PC-9 (cell line): Measurements from ENCODE around the gene CREG1. TPM values are rescaled to one million over a fixed set of nuclear protein-coding genes. Genes with fewer than 3 reads are reported as not detected.

Experiments used
- BruUV-seq: library from RNA; stranded (reverse); fragments of 400-500 nt; replicated peaks from 2 replicates; lab custom pipeline; 2021; lab: Mats Ljungman, UMichigan
- CTCF ChIA-PET: fragments of 300-600 bp; sonication (Branson Sonifier 250); formaldehyde crosslinking; loops from one replicate; lab custom pipeline; 2022; ENCODE audit warnings: antibody characterized with exemption; lab: Charles Lee
- POLR2A ChIA-PET: fragments of 300-600 bp; sonication (Branson Sonifier 250); formaldehyde crosslinking; loops from one replicate; lab custom pipeline; 2022; ENCODE audit warnings: antibody characterized with exemption; ENCODE audit not compliant: unreplicated experiment; lab: Charles Lee
- DNase-seq, 2 experiments: peaks; one replicate each; pipeline versions ENCODE4 v3.0.0 to v3.0.0-alpha.2; 2015 to 2022; ENCODE audit warnings: mixed read lengths in 1 of 2
- H2AFZ ChIP-seq: fragments of 200-600 bp; sonication (generic); 2 replicates; pipeline ENCODE4 v1.8.1; 2017; ENCODE audit warnings: antibody characterized with exemption
- H3F3A ChIP-seq: fragments of 200-600 bp; sonication (generic); 2 replicates; pipeline ENCODE4 v1.8.1; 2017; ENCODE audit warnings: antibody characterized with exemption, mild to moderate bottlenecking, low read depth; ENCODE audit not compliant: insufficient read depth
- H3K27ac ChIP-seq: fragments of 200-600 bp; sonication (generic); 2 replicates; pipeline ENCODE4 v1.6.1; 2016; ENCODE audit warnings: mixed run types
- H3K27me3 ChIP-seq: fragments of 200-600 bp; sonication (generic); 2 replicates; pipeline ENCODE4 v1.6.1; 2016; ENCODE audit warnings: low read depth, mixed run types; ENCODE audit not compliant: insufficient read depth
- H3K36me3 ChIP-seq: fragments of 200-600 bp; sonication (generic); 2 replicates; pipeline ENCODE4 v1.6.1; 2016; ENCODE audit warnings: low read depth, mixed run types
- H3K4me1 ChIP-seq: fragments of 200-600 bp; sonication (generic); replicated peaks from 2 replicates; pipeline ENCODE4 v1.6.1; 2016; ENCODE audit warnings: mixed run types; ENCODE audit not compliant: insufficient read depth
- H3K4me2 ChIP-seq: fragments of 200-600 bp; sonication (generic); 2 replicates; pipeline ENCODE4 v1.6.1; 2017; ENCODE audit warnings: mixed run types
- H3K4me3 ChIP-seq: fragments of 200-600 bp; sonication (generic); 2 replicates; pipeline ENCODE4 v1.6.1; 2016; ENCODE audit warnings: mixed run types
- H3K79me2 ChIP-seq: fragments of 200-600 bp; sonication (generic); 2 replicates; pipeline ENCODE4 v1.6.1; 2017; ENCODE audit warnings: low read depth, mixed run types
- H3K9me2 ChIP-seq: fragments of 200-600 bp; sonication (generic); 2 replicates; pipeline ENCODE4 v1.8.1; 2017; ENCODE audit warnings: mild to moderate bottlenecking; ENCODE audit not compliant: insufficient read depth
- H3K9me3 ChIP-seq: fragments of 200-600 bp; sonication (generic); 2 replicates; pipeline ENCODE4 v1.8.1; 2016; ENCODE audit warnings: low read depth; ENCODE audit not compliant: insufficient read depth
- H4K20me1 ChIP-seq: fragments of 200-600 bp; sonication (generic); 2 replicates; pipeline ENCODE4 v1.8.1; 2017; ENCODE audit not compliant: insufficient read depth
- CTCF ChIP-seq: fragments of 200-600 bp; sonication (generic); conservative IDR thresholded peaks from 2 replicates; pipeline ENCODE4 v1.6.1; 2017; ENCODE audit warnings: mixed run types, antibody characterized with exemption, mild to moderate bottlenecking, moderate library complexity
- EZH2 ChIP-seq: fragments of 200-600 bp; sonication (generic); IDR thresholded peaks from 2 replicates; pipeline ENCODE4 v1.8.0; 2017; ENCODE audit warnings: antibody characterized with exemption, low read depth
- intact Hi-C: fragments of 100-400 bp; cut with micrococcal nuclease; formaldehyde crosslinking; loops from one replicate; pipeline ENCODE4 v1.10.0; 2022; ENCODE audit not compliant: unreplicated experiment
- total RNA-seq: library from RNA; stranded (reverse); gene quantifications from 2 replicates; pipeline ENCODE4 v1.2.3, GENCODE V29; 2021

CREG1 gene
- total RNA-seq, 1 experiment from 2014 or later: 31.6 TPM

GRCh38 chr1:167522246-167522645 is 31.3 kb downstream of the CREG1 start:
- H3K9me2 ChIP-seq: no peaks in the 10 kb centered on the region; the same call in 1 of the 2 replicates
- POLR2A ChIA-PET: no interaction called here
- H3K4me2 ChIP-seq: no peak overlapping the region
- CTCF ChIA-PET: no interaction called here
- H3K27ac ChIP-seq: no peak overlapping the region
- no peaks in the 10 kb centered on the region for H4K20me1 ChIP-seq
- no peaks in the 10 kb centered on the region for H3F3A ChIP-seq
- H2AFZ ChIP-seq: no peak overlapping the region
- no TSS peak for BruUV-seq
- H3K9me3 ChIP-seq: no peaks in the 10 kb centered on the region
- no peaks in the 10 kb centered on the region for H3K27me3 ChIP-seq
- DNase-seq: no peak
- TF ChIP-seq EZH2: no peak
- no peak for TF ChIP-seq CTCF
- no peaks in the 10 kb centered on the region for H3K36me3 ChIP-seq
- intact Hi-C loops: no loop called here
- no peaks in the 10 kb centered on the region for H3K79me2 ChIP-seq
- H3K4me1 ChIP-seq: no peaks in the 10 kb centered on the region
- H3K4me3 ChIP-seq: no peak overlapping the region

GRCh38 chr1:167520711-167521206 is 32.8 kb downstream of the CREG1 start:
- TF ChIP-seq EZH2 (no peak), CTCF (no peak)
- Histone ChIP-seq H3K27ac (no peak overlapping the region), H3K27me3 (no peaks in the 10 kb centered on the region), H3K9me2 (no peaks in the 10 kb centered on the region; the same call in 1 of the 2 replicates), H3K4me2 (no peak overlapping the region), H3F3A (no peaks in the 10 kb centered on the region), H3K4me3 (no peak overlapping the region), H2AFZ (no peak overlapping the region), H4K20me1 (no peaks in the 10 kb centered on the region), H3K36me3 (no peaks in the 10 kb centered on the region), H3K9me3 (no peaks in the 10 kb centered on the region), H3K79me2 (no peaks in the 10 kb centered on the region), H3K4me1 (no peaks in the 10 kb centered on the region)
- POLR2A ChIA-PET: no interaction called here
- intact Hi-C loops: no loop called here
- CTCF ChIA-PET: no interaction called here
- no TSS peak for BruUV-seq
- DNase-seq: no peak

- Histone ChIP-seq H3K4me1 (no peaks in the 10 kb centered on the region), H3K27ac (no peak within 1 kb of the TSS), H3K4me3 (no peak within 1 kb of the TSS), H3K36me3 (no peaks in the 10 kb centered on the region), H3K27me3 (no peaks in the 10 kb centered on the region), H3K4me2 (peak within 1 kb of the TSS; percentile 14; the same call in 1 of the 2 replicates), H3F3A (no peaks in the 10 kb centered on the region), H2AFZ (no peak within 1 kb of the TSS; the same call in 1 of the 2 replicates), H3K79me2 (no peaks in the 10 kb centered on the region), H3K9me2 (no peaks in the 10 kb centered on the region; the same call in 1 of the 2 replicates), H4K20me1 (no peaks in the 10 kb centered on the region), H3K9me3 (no peaks in the 10 kb centered on the region)
- CTCF ChIA-PET: no interaction called here
- no peak for DNase-seq
- no TSS peak for BruUV-seq
- POLR2A ChIA-PET: interaction anchor here (0.6 kb wide), 1 partner anchor 403 kb away, joined by 4 read pairs; no protein-coding TSS in a partner anchor
- TF ChIP-seq EZH2 (no peak), CTCF (no peak)
- intact Hi-C loops: no loop called here
Measured at GRCh38 chr1:167518331-167518700, 35.2 kb downstream of the CREG1 start, which contains the start of gene CD247. CD247 (minus strand) TSS chr1:167518529; CDS start chr1:167518465, 64 bp downstream.
